Common myeloid progenitor, CD34-positive (primary cell): ENCODE data around the gene TUSC2.

Source experiments
- CTCF ChIA-PET: fragments of 350-600 bp; sonication (Branson Sonifier 250); formaldehyde crosslinking; loops from one replicate; lab custom pipeline; 2021; ENCODE audit warnings: antibody characterized with exemption; lab: Charles Lee
- POLR2A ChIA-PET: fragments of 350-600 bp; sonication (Branson Sonifier 250); formaldehyde crosslinking; loops from one replicate; lab custom pipeline; 2021; ENCODE audit warnings: antibody characterized with exemption; lab: Charles Lee
- DNase-seq, 3 donors: peaks; one replicate each; pipeline versions ENCODE4 v3.0.0 to v3.0.0-alpha.2; 2013
- H3K27ac ChIP-seq, 2 experiments: 1 replicate in 1 of 2; 2 replicates in 1 of 2; pipeline ENCODE4 v1.7.0; 2013; ENCODE audit warnings: inconsistent platforms in 2 of 2, low read length in 2 of 2, mild to moderate bottlenecking in 2 of 2, low read depth in 1 of 2, moderate library complexity in 1 of 2; ENCODE audit not compliant: severe bottlenecking in 2 of 2, insufficient read depth in 1 of 2, poor library complexity in 1 of 2
- H3K27me3 ChIP-seq, 5 experiments: replicated peaks in 2 of 5; 1 replicate in 3 of 5; 2 replicates in 2 of 5; pipeline versions ENCODE4 v1.6.1 to v1.7.0; 2013; ENCODE audit warnings: low read length in 4 of 5, mild to moderate bottlenecking in 2 of 5, moderate library complexity in 2 of 5, inconsistent platforms in 1 of 5; ENCODE audit not compliant: insufficient read depth in 5 of 5, control insufficient read depth in 4 of 5
- H3K36me3 ChIP-seq, 4 experiments: 1 replicate in 2 of 4; 2 replicates in 2 of 4; pipeline versions ENCODE4 v1.6.1 to v1.7.0; 2013; ENCODE audit warnings: low read length in 3 of 4, control low read depth in 1 of 4, mild to moderate bottlenecking in 1 of 4; ENCODE audit not compliant: control insufficient read depth in 4 of 4, insufficient read depth in 4 of 4
- H3K4me1 ChIP-seq, 4 experiments: 1 replicate in 3 of 4; 2 replicates in 1 of 4; pipeline versions ENCODE4 v1.6.1 to v1.7.1; 2013; ENCODE audit warnings: low read length in 3 of 4, mild to moderate bottlenecking in 3 of 4, control low read depth in 1 of 4, inconsistent platforms in 1 of 4, moderate library complexity in 1 of 4; ENCODE audit not compliant: control insufficient read depth in 4 of 4, insufficient read depth in 4 of 4; ENCODE audit errors: control extremely low read depth in 1 of 4
- H3K4me3 ChIP-seq, 7 experiments: 1 replicate in 4 of 7; 2 replicates in 3 of 7; pipeline versions ENCODE4 v1.5.1 to v1.7.0; 2013; ENCODE audit warnings: mild to moderate bottlenecking in 7 of 7, low read length in 6 of 7, moderate library complexity in 6 of 7, inconsistent platforms in 2 of 7, low read depth in 2 of 7, control low read depth in 1 of 7; ENCODE audit not compliant: insufficient read depth in 4 of 7, control insufficient read depth in 1 of 7; ENCODE audit errors: extremely low read depth in 1 of 7
- H3K9me3 ChIP-seq, 5 experiments: 1 replicate in 4 of 5; 2 replicates in 1 of 5; pipeline versions ENCODE4 v1.6.1 to v1.7.1; 2013; ENCODE audit warnings: low read length in 4 of 5, mild to moderate bottlenecking in 2 of 5, inconsistent platforms in 1 of 5, low read depth in 1 of 5, moderate library complexity in 1 of 5; ENCODE audit not compliant: control insufficient read depth in 4 of 5, insufficient read depth in 2 of 5; ENCODE audit errors: control extremely low read depth in 1 of 5
- WGBS: methylation state at CpG from one replicate; pipeline ENCODE4 v1.1.5; 2013; ENCODE audit not compliant: insufficient coverage; 5-methylcytosine and 5-hydroxymethylcytosine counted together

Gene TUSC2

DNA sequence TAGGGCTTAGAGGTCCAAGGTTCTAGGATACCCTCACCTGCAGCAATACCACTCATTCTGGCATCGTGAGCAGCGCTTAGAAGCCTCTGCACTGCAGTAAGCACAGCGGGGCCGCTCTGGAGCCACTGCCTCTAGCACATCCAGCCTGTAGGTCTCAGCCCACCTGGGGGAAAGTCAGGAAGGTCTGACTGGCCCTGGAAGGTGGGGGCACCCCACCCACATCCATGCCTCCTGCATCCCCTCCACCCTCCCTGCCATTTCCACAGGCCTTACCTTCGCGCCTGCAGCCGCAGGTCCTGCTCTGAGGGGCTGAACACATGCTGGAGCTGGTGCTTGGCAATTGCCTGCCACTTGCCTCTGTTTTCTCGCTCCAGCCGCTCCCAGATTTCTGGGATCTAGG is 13.5 kb upstream of the TUSC2 start:
- Histone ChIP-seq H3K4me1 (peaks cover 12 to 75% (median 72%) of the 10 kb centered on the region in 4 experiments), H3K36me3 (peaks cover 0 to 2% (median under 1%) of the 10 kb centered on the region in 4 experiments), H3K9me3 (no peaks in the 10 kb centered on the region), H3K4me3 (peak overlapping the region in 4 of 7 experiments; percentile 62 to 89 (median 80)), H3K27me3 (no peaks in the 10 kb centered on the region), H3K27ac (peak overlapping the region in 1 of 2 experiments; percentile 97)
- 100% methylated on average over 1 of the region's 9 CpGs for WGBS
- DNase-seq = no peak
- POLR2A ChIA-PET = interaction anchor here (0.7 to 1.8 kb wide), 2 partner anchors 8 to 13 kb away, joined by 3 to 7 read pairs; no protein-coding TSS in a partner anchor
- CTCF ChIA-PET = interaction anchor here (0.7 to 6.0 kb wide), 3 partner anchors 8 to 152 kb away, joined by 3 to 51 read pairs (median 3); partner anchors contain the start of genes CYB561D2 and NPRL2

DNA sequence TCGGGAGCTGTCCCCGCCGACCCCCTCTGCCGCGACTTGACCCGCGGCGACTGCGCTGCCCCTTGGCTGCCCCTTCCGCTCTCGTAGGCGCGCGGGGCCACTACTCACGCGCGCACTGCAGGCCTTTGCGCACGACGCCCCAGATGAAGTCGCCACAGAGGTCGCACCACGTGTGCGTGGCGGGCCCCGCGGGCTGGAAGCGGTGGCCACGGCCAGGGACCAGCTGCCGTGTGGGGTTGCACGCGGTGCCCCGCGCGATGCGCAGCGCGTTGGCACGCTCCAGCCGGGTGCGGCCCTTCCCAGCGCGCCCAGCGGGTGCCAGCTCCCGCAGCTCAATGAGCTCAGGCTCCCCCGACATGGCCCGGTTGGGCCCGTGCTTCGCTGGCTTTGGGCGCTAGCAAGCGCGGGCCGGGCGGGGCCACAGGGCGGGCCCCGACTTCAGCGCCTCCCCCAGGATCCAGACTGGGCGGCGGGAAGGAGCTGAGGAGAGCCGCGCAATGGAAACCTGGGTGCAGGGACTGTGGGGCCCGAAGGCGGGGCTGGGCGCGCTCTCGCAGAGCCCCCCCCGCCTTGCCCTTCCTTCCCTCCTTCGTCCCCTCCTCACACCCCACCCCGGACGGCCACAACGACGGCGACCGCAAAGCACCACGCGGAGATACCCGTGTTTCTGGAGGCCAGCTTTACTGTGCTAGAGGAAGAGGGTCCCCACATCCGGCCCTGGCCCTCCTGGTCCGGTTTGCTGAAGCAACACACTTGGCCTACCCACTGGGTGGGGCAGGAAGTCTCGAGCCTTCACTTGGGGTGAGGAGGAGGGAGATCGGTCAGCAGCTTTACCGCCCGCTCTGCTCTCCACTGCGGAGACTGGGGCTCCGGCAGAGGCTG is 12.7 kb upstream of the TUSC2 start, which contains the start of gene RASSF1:
Gene RASSF1 (minus strand): TSS at position 389 of the 882 bp plus-strand sequence. CDS start 31 bp downstream, at position 358.
- ChIA-PET POLR2A (interaction anchor here (0.5 to 1.8 kb wide), 3 partner anchors 9 to 1656 kb away, joined by 3 to 7 read pairs (median 4); no protein-coding TSS in a partner anchor), CTCF (interaction anchor here (0.7 to 6.0 kb wide), 6 partner anchors 8 to 87 kb away, joined by 3 to 51 read pairs (median 3); partner anchors contain the start of genes CYB561D2 and NPRL2)
- Histone ChIP-seq H3K36me3 (peaks cover 0 to 11% (median 7%) of the 10 kb centered on the region in 4 experiments), H3K27me3 (no peaks in the 10 kb centered on the region), H3K27ac (peak within 1 kb of the TSS; percentile 93 to 97), H3K9me3 (no peaks in the 10 kb centered on the region), H3K4me1 (peaks cover 16 to 75% (median 74%) of the 10 kb centered on the region in 4 experiments), H3K4me3 (peak within 1 kb of the TSS; percentile 42 to 91 (median 73))
- DNase-seq = peak in 2 of 3 donors; percentile 70 to 79
- WGBS = 0% methylated on average over 77 of the region's 85 CpGs

DNA sequence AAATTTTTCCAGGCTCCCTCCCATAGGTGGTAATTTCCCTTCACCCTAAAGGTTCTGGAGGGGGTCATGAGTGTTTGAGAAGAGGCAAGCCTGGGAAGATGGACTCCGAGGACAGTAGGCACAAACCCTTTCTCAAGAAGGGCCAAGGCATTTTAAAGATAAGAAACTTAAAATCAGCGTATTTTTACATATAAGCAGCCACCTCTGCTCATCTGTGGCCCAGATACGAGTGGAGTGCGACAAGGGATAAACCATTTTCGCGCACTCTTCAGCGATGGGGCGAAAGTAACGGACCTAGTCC is 12.1 kb upstream of the TUSC2 start:
- H3K36me3 ChIP-seq = peaks cover 0 to 13% (median 7%) of the 10 kb centered on the region in 4 experiments
- 0% methylated on average over 9 of the region's 9 CpGs for WGBS
- H3K4me3 ChIP-seq = peak overlapping the region; percentile 42 to 91 (median 73)
- H3K9me3 ChIP-seq = no peaks in the 10 kb centered on the region
- H3K27me3 ChIP-seq = no peaks in the 10 kb centered on the region
- DNase-seq = no peak
- H3K4me1 ChIP-seq = peaks cover 15 to 75% (median 70%) of the 10 kb centered on the region in 4 experiments
- peak overlapping the region in 1 of 2 experiments; percentile 97 for H3K27ac ChIP-seq
- CTCF ChIA-PET = interaction anchor here (0.9 to 6.0 kb wide), 5 partner anchors 9 to 88 kb away, joined by 3 to 51 read pairs (median 3); partner anchors contain the start of genes CYB561D2 and NPRL2
- POLR2A ChIA-PET = interaction anchor here (0.5 kb wide), 1 partner anchor 1656 kb away, joined by 4 read pairs; no protein-coding TSS in a partner anchor

DNA sequence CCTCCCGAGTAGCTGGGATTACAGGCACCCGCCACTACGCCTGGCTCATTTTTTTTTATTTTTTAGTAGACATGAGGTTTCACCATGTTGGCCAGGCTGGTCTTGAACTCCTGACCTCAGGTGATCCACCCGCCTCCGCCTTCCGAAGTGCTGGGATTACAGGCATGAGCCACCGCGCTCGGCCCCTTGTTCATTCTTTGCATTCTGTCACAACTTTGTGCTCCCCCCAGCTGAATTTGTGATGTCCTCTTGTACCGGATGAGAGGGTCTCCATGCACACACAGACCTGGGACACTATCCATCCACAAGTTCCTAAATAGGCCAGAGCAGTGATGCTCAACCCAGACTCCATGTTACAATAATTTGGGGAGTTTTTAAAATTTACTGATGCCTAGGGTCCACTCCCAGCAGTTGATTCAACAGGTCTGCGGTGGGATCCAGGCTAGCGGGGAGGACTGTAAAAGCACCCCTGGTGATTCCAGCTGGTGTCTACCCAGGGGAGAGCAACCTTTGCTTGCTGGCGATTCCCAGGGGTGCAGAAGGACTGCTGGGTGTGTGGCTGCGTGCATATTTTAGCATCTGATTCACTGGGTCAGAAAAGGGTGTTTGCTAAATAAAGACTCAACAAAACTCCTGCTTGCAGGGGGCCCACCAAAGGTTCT is 11.6 kb upstream of the TUSC2 start:
- peaks cover 15 to 73% (median 69%) of the 10 kb centered on the region in 4 experiments for H3K4me1 ChIP-seq
- ChIA-PET POLR2A (interaction anchor here (0.5 to 3.6 kb wide), 3 partner anchors 11 to 1657 kb away, joined by 4 to 31 read pairs (median 4); partner anchors contain the start of gene TUSC2), CTCF (interaction anchor here (0.9 to 6.0 kb wide), 3 partner anchors 9 to 30 kb away, joined by 3 to 51 read pairs (median 3); partner anchors contain the start of genes CYB561D2 and NPRL2)
- H3K36me3 ChIP-seq = peaks cover 0 to 15% (median 9%) of the 10 kb centered on the region in 4 experiments
- no peaks in the 10 kb centered on the region for H3K9me3 ChIP-seq
- peak overlapping the region in 6 of 7 experiments; percentile 56 to 91 (median 83) for H3K4me3 ChIP-seq
- no peak for DNase-seq
- WGBS = 39% methylated on average over 11 of the region's 14 CpGs
- H3K27me3 ChIP-seq = no peaks in the 10 kb centered on the region
- peak overlapping the region; percentile 93 to 97 for H3K27ac ChIP-seq

DNA sequence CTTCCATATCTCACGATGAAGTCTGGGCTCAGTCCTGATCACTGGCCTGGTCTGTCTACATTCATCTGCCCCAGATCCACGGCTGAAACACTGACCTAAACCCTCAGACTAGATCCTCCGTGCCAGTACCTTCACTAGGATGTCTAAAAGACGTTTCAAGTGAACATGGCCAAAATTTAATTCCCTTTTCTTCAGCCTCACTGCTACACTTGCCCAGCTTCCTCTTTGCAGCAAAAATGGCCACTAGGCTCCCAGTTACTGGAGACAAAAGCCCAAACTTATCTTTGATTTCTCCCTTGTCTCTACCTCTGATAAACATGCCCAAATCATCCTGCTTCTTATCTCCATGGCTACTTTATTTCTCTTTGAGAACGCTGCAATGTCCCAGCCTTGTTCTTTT is 10.9 kb upstream of the TUSC2 start:
- POLR2A ChIA-PET = interaction anchor here (0.7 to 3.6 kb wide), 2 partner anchors 11 to 44 kb away, joined by 4 to 31 read pairs; partner anchors contain the start of gene TUSC2
- Histone ChIP-seq H3K4me3 (peak overlapping the region in 6 of 7 experiments; percentile 2 to 91 (median 83)), H3K36me3 (peaks cover 0 to 22% (median 16%) of the 10 kb centered on the region in 4 experiments), H3K4me1 (peaks cover 15 to 78% (median 75%) of the 10 kb centered on the region in 4 experiments), H3K9me3 (no peaks in the 10 kb centered on the region), H3K27ac (peak overlapping the region; percentile 93 to 97), H3K27me3 (no peaks in the 10 kb centered on the region)
- 3% methylated on average over 4 of the region's 5 CpGs for WGBS
- CTCF ChIA-PET = interaction anchor here (1.0 to 6.0 kb wide), 4 partner anchors 10 to 213 kb away, joined by 4 to 51 read pairs (median 13); partner anchors contain the start of genes CYB561D2, HYAL3, NAA80 and NPRL2
- DNase-seq = peak in 2 of 3 donors; percentile 64 to 71
